ENCODE data around the gene GARRE1. TPM values are rescaled to one million over a fixed set of nuclear protein-coding genes. Genes with fewer than 3 reads are reported as not detected.
"Not testable (repeated sequence)": the region's sequence is repeated elsewhere in the genome, so short reads cannot be mapped to it uniquely, and the experiment has no call there.

Gene GARRE1
- total and polyA plus RNA-seq, 2 experiments from 2014 or later, result 16.0 to 20.0 TPM

DNA sequence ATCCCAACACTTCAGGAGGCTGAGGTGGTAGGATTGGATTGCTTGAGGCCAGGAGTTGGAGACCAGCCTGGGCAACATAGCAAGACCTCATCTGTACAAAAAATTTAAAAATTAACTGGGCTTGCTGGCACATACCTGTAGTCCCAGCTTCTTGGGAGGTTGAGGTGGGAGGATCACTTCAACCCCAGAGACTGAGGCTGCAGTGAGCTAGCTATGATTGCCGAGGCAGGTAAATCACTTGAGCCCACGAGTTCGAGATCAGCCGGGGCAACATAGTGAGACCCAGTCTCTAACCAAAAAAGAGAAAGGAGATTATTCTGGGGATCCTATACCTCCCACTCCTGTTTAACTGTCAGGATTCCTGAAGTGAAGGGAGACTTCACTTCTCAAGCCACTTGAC lies 16.4 kb upstream of the GARRE1 start (continued):
- TF ChIP-seq ETS1 (IDR thresholded peaks at IDR 0.05) (no peak), CTCF (conservative IDR thresholded peaks at IDR 0.05; ENCODE audit: low read depth in 2 of 2) (no peak), REST (IDR thresholded peaks at IDR 0.05; ENCODE audit: unreplicated experiment) (no peak), EZH2phosphoT487 (IDR thresholded peaks at IDR 0.05; ENCODE audit: unreplicated experiment) (no peak), ZNF114 (CRISPR knock-in tag; IDR thresholded peaks at IDR 0.05) (no peak), ZNF331 (CRISPR knock-in tag; IDR thresholded peaks at IDR 0.05; ENCODE audit: low read depth) (no peak), NANOG (IDR thresholded peaks at IDR 0.05; ENCODE audit: borderline replicate concordance) (no peak), EZH2 (IDR thresholded peaks at IDR 0.05; ENCODE audit: low read depth, unreplicated experiment) (no peak)

DNA sequence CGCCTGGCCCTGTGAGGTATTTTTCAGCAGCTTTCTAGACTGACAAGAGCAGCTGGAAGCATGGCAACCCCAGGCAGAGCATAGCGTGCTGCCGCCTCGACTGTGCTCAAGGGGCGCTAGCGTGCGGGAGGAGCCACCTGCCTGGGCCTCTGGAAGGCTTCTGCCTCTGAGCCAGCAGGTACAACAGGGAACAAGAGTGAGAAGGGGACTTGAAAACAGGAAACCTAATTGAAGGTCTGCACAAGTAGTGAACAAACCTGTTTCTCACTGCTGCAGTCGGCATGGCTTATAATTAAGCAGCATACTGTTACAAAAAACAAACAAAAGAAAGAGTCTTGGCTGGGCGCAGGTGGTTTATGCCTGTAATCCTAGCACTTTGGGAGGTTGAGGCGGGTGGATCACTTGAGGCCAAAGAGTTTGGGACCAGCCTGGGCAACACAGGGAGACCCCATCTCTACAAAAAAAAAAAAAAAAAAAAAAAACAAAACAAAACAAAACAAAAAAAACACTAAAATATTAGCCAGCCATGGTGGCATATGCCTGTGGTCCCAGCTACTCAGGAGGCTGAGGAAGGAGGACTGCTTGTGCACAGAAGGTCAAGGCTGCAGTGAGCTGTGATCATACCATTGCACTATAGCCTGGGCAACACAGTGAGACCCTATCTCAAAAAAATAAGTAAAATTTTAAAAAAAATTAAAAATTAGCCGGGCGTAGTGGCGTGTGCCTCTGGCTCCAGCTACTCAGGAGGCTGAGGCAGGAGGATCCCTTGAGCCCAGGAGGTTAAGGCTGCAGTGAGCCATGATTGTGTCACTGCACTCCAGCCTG lies 12.6 kb upstream of the GARRE1 start:
- no peak overlapping the region for H3K4me3 Mint-ChIP-seq
- peak; percentile 93 for DNase-seq (ENCODE audit: low spot score)
- H3K27ac Mint-ChIP-seq, result no peak overlapping the region
- Histone ChIP-seq H3K4me2 (no peak overlapping the region), H4K20me1 (replicated peaks; ENCODE audit: insufficient read depth) (no peaks in the 10 kb centered on the region), H3K27me3 (ENCODE audit: insufficient read depth) (no peaks in the 10 kb centered on the region), H3K4me1 (ENCODE audit: insufficient read depth) (peaks cover 7% of the 10 kb centered on the region; the same call in 1 of the 2 replicates), H3K4me3 (no peak overlapping the region), H3F3A (replicated peaks; ENCODE audit: low read depth) (no peaks in the 10 kb centered on the region), H3K79me2 (replicated peaks; ENCODE audit: insufficient read depth) (no peaks in the 10 kb centered on the region), H3K9me2 (ENCODE audit: insufficient read depth) (no peaks in the 10 kb centered on the region), H3K36me3 (ENCODE audit: insufficient read depth) (no peaks in the 10 kb centered on the region), H3K27ac (ENCODE audit: low read depth) (no peak overlapping the region), H2AFZ (no peak overlapping the region)
- peaks cover 14% of the 10 kb centered on the region for H3K27me3 Mint-ChIP-seq (ENCODE audit: insufficient read depth, low read depth, poor library complexity)
- H3K4me1 Mint-ChIP-seq, result peaks cover 11% of the 10 kb centered on the region
- H3K36me3 Mint-ChIP-seq (ENCODE audit: low read depth), result no peaks in the 10 kb centered on the region
- TF ChIP-seq POLR2AphosphoS5 (IDR thresholded peaks at IDR 0.05; ENCODE audit: low read depth), result no peak
- peak; percentile 80 to 82 for TF ChIP-seq CTCF (conservative IDR thresholded peaks at IDR 0.05; ENCODE audit: low read depth in 2 of 2)
- peak; percentile 98 for ATAC-seq
- no peaks in the 10 kb centered on the region; the same call in 1 of the 3 replicates for H3K9me3 Mint-ChIP-seq

DNA sequence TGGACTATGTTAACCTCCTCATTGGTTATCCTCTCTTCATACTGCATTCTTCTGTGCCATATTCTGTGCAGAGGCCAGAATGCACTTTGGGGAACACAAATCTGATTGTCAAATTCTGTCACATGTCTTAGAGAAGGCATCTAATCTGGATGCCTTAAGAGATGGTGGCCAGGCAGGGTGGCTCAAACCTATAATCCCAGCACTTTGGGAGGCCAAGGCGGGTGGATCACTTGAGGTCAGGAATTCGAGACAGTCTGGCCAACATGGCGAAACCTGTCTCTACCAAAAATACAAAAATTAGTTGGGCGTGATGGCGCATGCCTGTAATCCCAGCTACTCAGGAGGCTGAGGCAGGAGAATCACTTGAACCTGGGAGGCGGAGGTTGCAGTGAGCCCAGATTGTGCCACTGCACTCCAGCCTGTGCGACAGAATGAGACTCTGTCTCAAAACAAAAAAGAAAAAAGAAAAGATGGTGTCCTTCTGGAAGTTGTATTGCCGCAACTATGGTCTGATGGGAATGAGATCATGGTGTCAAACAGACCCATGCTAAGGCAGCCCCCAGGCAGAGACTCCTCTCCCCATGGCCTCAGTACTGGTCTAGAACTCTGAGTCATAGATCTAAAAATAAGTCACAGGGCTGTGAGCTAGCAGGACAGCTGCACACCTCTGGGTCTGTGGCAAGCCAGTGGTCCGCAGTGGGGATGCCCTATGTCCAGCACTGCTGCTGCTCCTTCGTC lies 11.0 kb upstream of the GARRE1 start:
- H3K4me3 Mint-ChIP-seq; H3K27ac ChIP-seq (ENCODE audit: low read depth); H3K9me3 Mint-ChIP-seq; H3K36me3 Mint-ChIP-seq (ENCODE audit: low read depth); H3K9me2 ChIP-seq (ENCODE audit: insufficient read depth); H3K79me2 ChIP-seq (replicated peaks; ENCODE audit: insufficient read depth); H3K4me1 Mint-ChIP-seq; H4K20me1 ChIP-seq (replicated peaks; ENCODE audit: insufficient read depth); H3K27me3 ChIP-seq (ENCODE audit: insufficient read depth); H3F3A ChIP-seq (replicated peaks; ENCODE audit: low read depth); H3K27ac Mint-ChIP-seq; H3K4me2 ChIP-seq; DNase-seq (ENCODE audit: low spot score); H3K36me3 ChIP-seq (ENCODE audit: insufficient read depth); H3K4me1 ChIP-seq (ENCODE audit: insufficient read depth); H2AFZ ChIP-seq; H3K4me3 ChIP-seq; ATAC-seq: not testable (repeated sequence)
- peaks cover 13% of the 10 kb centered on the region for H3K27me3 Mint-ChIP-seq (ENCODE audit: insufficient read depth, low read depth, poor library complexity)

Data from GM23338 (cell line).